NT2/D1 (cell line): Measurements from ENCODE around the gene ERGIC1.

Experiments
- DNase-seq: peaks from one replicate; pipeline ENCODE4 v3.0.0-alpha.2; 2011; ENCODE audit warnings: low read depth, low spot score
- H3K27me3 ChIP-seq: 2 replicates; pipeline ENCODE4 v1.6.0; 2011; ENCODE audit warnings: mild to moderate bottlenecking; ENCODE audit not compliant: insufficient read length, insufficient read depth
- H3K36me3 ChIP-seq: 2 replicates; pipeline ENCODE4 v1.6.1; 2011; ENCODE audit warnings: mild to moderate bottlenecking, low read length, mixed read lengths; ENCODE audit not compliant: insufficient read depth, insufficient read length
- H3K4me1 ChIP-seq: 2 replicates; pipeline ENCODE4 v1.5.1; 2011; ENCODE audit not compliant: insufficient read depth, insufficient read length
- H3K4me3 ChIP-seq: 2 replicates; pipeline ENCODE4 v1.5.1; 2011; ENCODE audit warnings: low read depth; ENCODE audit not compliant: insufficient read length
- H3K9ac ChIP-seq: 2 replicates; pipeline ENCODE4 v1.6.0; 2011; ENCODE audit warnings: low read depth; ENCODE audit not compliant: insufficient read length
- H3K9me3 ChIP-seq: 2 replicates; pipeline ENCODE4 v1.5.1; 2011; ENCODE audit warnings: mild to moderate bottlenecking, low read length; ENCODE audit not compliant: insufficient read depth
- SUZ12 ChIP-seq: IDR thresholded peaks from 2 replicates; pipeline ENCODE4 v1.6.1; 2011; ENCODE audit not compliant: insufficient read length, insufficient read depth; ENCODE audit errors: extremely low read depth
- YY1 ChIP-seq: IDR thresholded peaks from 2 replicates; pipeline ENCODE4 v1.6.1; 2011; ENCODE audit not compliant: insufficient read length, insufficient read depth
- ZNF274 ChIP-seq: IDR thresholded peaks from 2 replicates; pipeline ENCODE4 v1.6.1; 2011; ENCODE audit warnings: mild to moderate bottlenecking, low read depth, low read length

The ERGIC1 gene

DNA sequence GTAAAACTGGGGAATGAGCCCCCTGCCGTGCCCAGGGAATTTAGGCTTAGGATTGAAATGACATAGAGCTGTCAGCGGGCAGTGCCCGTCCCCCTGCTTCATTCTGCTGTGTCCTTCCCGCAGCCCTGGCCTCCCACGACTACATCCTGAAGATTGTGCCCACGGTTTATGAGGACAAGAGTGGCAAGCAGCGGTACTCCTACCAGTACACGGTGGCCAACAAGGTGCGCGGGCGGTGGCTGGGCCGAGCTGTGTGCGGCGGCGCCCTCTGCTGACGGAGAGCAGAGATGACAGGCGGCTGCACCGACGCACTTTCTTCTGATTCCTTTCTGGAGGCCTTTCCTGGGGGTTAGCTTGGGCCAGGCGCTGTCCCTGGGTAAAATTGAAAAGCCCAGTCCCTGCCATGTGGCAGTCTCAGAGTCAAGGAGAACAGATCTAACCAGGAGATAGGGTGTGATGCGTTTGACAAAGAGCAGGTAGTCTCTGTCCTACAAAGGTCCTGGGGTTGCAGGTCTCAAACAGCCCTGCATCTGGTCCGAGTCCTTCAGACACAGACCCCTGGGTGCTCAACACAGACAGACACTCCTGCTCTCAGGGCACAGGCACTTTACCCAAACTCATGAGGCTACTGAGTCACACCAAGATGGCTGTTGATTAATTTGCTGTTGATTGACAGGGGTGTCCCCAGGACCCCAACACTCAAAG is 98.4 kb downstream of the ERGIC1 start:
- H3K9ac ChIP-seq = no peak overlapping the region
- H3K4me3 ChIP-seq = no peak overlapping the region
- H3K9me3 ChIP-seq = no peaks in the 10 kb centered on the region
- peaks cover 18% of the 10 kb centered on the region for H3K4me1 ChIP-seq
- TF ChIP-seq ZNF274 = no peak
- peak; percentile 13 for DNase-seq
- peaks cover 30% of the 10 kb centered on the region for H3K36me3 ChIP-seq
- H3K27me3 ChIP-seq = no peaks in the 10 kb centered on the region

DNA sequence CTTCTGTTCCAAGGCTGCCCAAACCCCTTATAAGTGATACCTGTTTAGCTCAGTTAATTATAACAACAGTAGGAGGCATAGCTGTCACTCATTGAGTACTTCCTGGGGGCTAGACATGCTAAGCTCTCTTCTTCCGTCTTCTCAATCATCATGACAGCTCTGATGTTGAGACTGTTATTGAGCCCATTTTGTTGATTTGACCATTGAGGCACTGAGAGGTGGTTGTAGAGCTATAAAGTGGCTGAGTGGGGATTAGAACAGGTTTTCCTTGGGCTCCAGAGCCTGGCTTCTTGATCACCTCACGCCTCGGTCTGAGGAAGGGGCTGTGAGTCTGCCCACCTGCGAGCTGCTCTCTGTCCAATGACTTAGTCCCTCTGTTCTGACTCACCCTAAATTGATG is 99.2 kb downstream of the ERGIC1 start:
- no peaks in the 10 kb centered on the region for H3K9me3 ChIP-seq
- H3K4me3 ChIP-seq = no peak overlapping the region
- H3K9ac ChIP-seq = no peak overlapping the region
- H3K4me1 ChIP-seq = peaks cover 18% of the 10 kb centered on the region
- DNase-seq = no peak
- H3K36me3 ChIP-seq = peaks cover 29% of the 10 kb centered on the region
- no peak for TF ChIP-seq SUZ12
- TF ChIP-seq YY1 = no peak
- no peak for TF ChIP-seq ZNF274
- no peaks in the 10 kb centered on the region for H3K27me3 ChIP-seq

DNA sequence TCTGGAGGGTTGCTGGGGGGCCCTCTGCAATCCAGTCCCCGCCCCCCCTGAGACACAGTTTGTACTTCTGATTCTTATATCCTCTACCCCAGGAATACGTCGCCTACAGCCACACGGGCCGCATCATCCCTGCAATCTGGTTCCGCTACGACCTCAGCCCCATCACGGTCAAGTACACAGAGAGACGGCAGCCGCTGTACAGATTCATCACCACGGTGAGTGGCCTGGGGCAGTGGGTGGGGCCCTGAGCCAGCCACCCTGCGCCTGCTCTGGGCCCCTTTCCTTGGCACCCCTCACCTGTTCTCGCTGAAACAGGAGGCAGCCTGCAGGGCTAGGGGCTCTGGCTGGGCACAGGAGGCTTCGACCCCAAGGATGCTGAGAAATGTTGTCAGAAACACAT is 101.0 kb downstream of the ERGIC1 start:
- H3K4me1 ChIP-seq = peaks cover 21% of the 10 kb centered on the region
- H3K9ac ChIP-seq = no peak overlapping the region
- H3K27me3 ChIP-seq = no peaks in the 10 kb centered on the region
- no peak overlapping the region for H3K4me3 ChIP-seq
- peaks cover 35% of the 10 kb centered on the region for H3K36me3 ChIP-seq
- no peak for DNase-seq
- no peaks in the 10 kb centered on the region for H3K9me3 ChIP-seq
- TF ChIP-seq SUZ12 = no peak
- TF ChIP-seq YY1 = no peak
- TF ChIP-seq ZNF274 = no peak

DNA sequence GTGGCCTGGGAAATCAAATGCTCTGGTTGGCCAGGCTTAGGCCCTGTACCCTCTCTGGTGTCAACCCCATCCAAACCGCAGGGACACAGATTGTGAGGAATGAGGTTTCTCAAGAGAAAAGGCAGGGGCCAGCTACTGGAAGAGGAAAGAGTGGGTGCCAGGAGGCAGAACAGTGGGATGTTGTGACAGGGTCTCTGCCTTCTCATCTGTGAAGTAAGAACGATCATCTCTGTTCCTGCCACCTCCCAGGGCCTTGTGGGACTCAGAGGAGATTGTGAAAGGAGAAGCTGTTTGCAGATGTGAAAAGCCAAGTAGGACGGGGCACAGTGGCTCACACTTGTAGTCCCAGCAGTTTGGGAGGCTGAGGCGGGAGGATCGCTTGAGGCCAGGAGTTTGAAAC is 102.3 kb downstream of the ERGIC1 start:
- DNase-seq = no peak
- Histone ChIP-seq H3K27me3 (no peaks in the 10 kb centered on the region), H3K9ac (no peak overlapping the region)

DNA sequence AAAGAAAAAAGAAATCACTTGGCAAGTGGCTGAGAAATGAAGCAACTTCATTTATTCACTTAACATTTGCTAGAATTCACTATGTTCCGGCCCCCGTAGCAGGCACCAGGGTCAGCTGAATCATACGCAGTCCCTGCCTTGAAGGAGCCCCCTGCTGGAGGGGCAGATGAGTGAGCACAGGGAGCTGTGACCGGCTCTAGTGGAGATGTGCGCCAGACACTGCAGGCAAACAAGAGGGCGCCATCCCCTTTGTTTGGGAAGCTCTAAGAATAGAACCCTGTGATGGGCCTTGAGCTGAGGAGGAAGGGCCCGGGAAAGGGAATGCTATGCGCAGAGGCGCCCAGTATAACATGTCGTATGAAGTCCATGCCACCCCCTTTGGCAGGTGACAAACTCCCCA is 105.0 kb downstream of the ERGIC1 start:
- no peaks in the 10 kb centered on the region for H3K9me3 ChIP-seq
- H3K36me3 ChIP-seq = peaks cover 37% of the 10 kb centered on the region
- no peaks in the 10 kb centered on the region for H3K27me3 ChIP-seq
- no peak overlapping the region for H3K4me3 ChIP-seq
- H3K9ac ChIP-seq = no peak overlapping the region
- DNase-seq = no peak
- no peak for TF ChIP-seq YY1
- no peak for TF ChIP-seq ZNF274
- TF ChIP-seq SUZ12 = no peak
- peaks cover 14% of the 10 kb centered on the region for H3K4me1 ChIP-seq

More for the DNA sequence above, 102.3 kb downstream of the ERGIC1 start:
- TF ChIP-seq ZNF274 (no peak), YY1 (no peak), SUZ12 (no peak)
- Histone ChIP-seq H3K36me3 (peaks cover 37% of the 10 kb centered on the region), H3K4me3 (no peak overlapping the region), H3K9me3 (no peaks in the 10 kb centered on the region), H3K4me1 (peaks cover 21% of the 10 kb centered on the region)

DNA sequence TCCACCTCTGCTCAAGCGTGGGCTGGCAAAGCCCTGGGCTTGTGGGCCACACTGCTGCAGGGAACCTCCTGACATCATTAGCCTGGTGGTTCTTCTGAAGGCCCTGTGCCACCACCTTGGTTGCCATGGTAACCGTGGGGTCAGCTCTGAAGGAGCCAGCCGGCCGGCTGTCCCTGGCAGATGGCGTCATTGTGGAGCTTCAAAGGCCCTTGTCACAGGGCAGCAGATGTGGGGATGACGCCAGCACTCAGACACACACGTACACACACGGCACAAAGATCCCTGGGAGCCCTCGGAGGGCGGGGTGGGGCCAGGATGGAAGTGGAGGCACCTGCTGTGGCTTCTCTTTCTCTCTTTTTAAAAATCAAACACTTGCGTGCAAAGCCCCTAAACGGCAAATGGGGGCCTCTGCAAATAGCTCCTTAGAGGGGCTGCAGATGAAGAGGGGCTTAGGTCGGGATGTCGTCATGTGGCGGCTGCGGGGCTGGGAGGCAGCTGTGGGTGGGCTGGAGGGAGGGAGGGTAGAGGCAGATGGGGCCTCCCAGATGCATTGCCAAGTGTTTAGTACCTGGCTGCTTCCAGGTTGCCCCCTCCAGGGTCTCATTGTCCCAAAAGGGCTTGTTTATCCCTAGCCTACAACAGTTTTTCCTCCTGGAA is 105.7 kb downstream of the ERGIC1 start:
- Histone ChIP-seq H3K36me3 (peaks cover 37% of the 10 kb centered on the region), H3K4me3 (no peak overlapping the region), H3K27me3 (no peaks in the 10 kb centered on the region), H3K4me1 (peaks cover 8% of the 10 kb centered on the region), H3K9me3 (no peaks in the 10 kb centered on the region), H3K9ac (no peak overlapping the region)
- no peak for TF ChIP-seq YY1
- TF ChIP-seq SUZ12 = no peak
- TF ChIP-seq ZNF274 = no peak
- no peak for DNase-seq

DNA sequence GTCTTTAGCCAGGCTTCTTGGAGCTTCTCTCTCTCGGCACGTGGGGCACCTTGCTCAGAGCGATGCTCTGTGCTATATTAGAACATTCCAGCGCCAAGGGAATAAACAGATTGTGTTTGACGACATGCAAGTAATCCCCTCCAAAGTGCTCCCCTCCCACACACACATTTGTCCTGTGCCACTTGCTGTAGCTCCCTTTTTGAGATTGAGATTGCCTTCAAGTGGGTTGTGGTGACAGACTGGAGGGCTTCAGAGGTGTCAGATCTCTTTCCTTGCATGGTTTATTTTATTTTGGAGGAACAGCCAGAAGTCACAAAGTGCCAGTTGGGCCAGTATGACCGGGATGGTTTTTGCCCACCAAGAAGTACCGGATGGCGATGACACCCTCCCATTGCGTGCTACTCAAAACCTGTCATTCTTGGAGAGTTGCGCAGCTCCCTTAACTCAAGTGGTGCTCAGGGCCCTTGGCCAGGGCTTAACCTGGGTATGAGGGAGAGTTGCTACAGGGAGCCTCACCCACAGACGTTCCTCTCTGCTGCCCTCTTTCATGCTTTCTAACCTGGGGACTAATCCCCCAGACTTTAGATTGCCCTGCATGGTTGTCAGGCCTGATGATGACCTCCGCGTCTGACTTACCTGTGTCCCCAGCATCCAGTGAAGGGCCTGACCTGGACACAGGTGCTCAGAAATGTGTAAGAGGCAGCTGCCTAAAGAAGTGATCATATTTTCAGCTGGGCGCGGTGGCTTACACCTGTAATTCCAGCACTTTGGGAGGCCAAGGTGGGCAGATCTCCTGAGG is 106.4 kb downstream of the ERGIC1 start:
- no peak overlapping the region for H3K4me3 ChIP-seq
- no peaks in the 10 kb centered on the region for H3K9me3 ChIP-seq
- H3K36me3 ChIP-seq = peaks cover 38% of the 10 kb centered on the region
- peaks cover 8% of the 10 kb centered on the region for H3K4me1 ChIP-seq
- TF ChIP-seq YY1 (no peak), SUZ12 (no peak), ZNF274 (no peak)
- no peaks in the 10 kb centered on the region for H3K27me3 ChIP-seq
- no peak for DNase-seq
- no peak overlapping the region for H3K9ac ChIP-seq
